A549 (cell line): ENCODE measurements around the gene DPYD.

ENCODE experiments used
- BHLHE40 ChIP-seq: IDR thresholded peaks from 2 replicates; pipeline ENCODE4 v1.6.1; 2012; ENCODE audit warnings: low read depth, low read length, inconsistent platforms
- CBX8 ChIP-seq: fragments of 200-600 bp; sonication (generic); IDR thresholded peaks from 2 replicates; pipeline ENCODE4 v1.6.1; 2016
- CTCF ChIP-seq: fragments of >200 bp; sonication (Bioruptor Twin); formaldehyde crosslinking; IDR thresholded peaks from 3 replicates; pipeline ENCODE4 v1.5.1; 2016
- ELK1 ChIP-seq: fragments of 150-350 bp; IDR thresholded peaks from 2 replicates; pipeline ENCODE4 v1.6.1; 2014; ENCODE audit warnings: low read depth, mild to moderate bottlenecking, low read length
- EP300 ChIP-seq, 2 experiments: fragments of >200 bp; sonication (Bioruptor Twin); formaldehyde crosslinking; IDR thresholded peaks; 2 replicates in 1 of 2; 3 replicates in 1 of 2; pipeline ENCODE4 v1.6.1; 2016 to 2017
- ESRRA ChIP-seq: fragments of 150-350 bp; IDR thresholded peaks from 2 replicates; pipeline ENCODE4 v1.6.1; 2014; ENCODE audit warnings: mild to moderate bottlenecking, low read length, borderline replicate concordance
- HMGXB4 ChIP-seq: fragments of 250-450 bp; sonication (Bioruptor Pico); IDR thresholded peaks from 2 replicates; pipeline ENCODE4 v1.5.0; 2021; ENCODE audit warnings: mild to moderate bottlenecking, moderate library complexity, borderline replicate concordance
- HOXA7 ChIP-seq: fragments of 250-450 bp; sonication (Bioruptor Pico); IDR thresholded peaks from 2 replicates; pipeline ENCODE4 v1.5.0; 2020; ENCODE audit warnings: mild to moderate bottlenecking, moderate library complexity
- HOXB5 ChIP-seq: fragments of 250-450 bp; sonication (Bioruptor Pico); IDR thresholded peaks from 2 replicates; pipeline ENCODE4 v1.5.0; 2020; ENCODE audit warnings: mild to moderate bottlenecking, moderate library complexity
- JUN ChIP-seq, 2 experiments: fragments of >200 bp; sonication (Bioruptor Twin); formaldehyde crosslinking; IDR thresholded peaks; 2 replicates in 1 of 2; 3 replicates in 1 of 2; pipeline ENCODE4 v1.6.1; 2016 to 2017
- KDM1A ChIP-seq: fragments of 200-600 bp; sonication (generic); IDR thresholded peaks from 2 replicates; pipeline ENCODE4 v1.6.1; 2016; ENCODE audit warnings: low read depth, mild to moderate bottlenecking
- MYC ChIP-seq: IDR thresholded peaks from 2 replicates; pipeline ENCODE4 v1.6.1; 2012; ENCODE audit warnings: mild to moderate bottlenecking, inconsistent platforms, low read length, improper control_type of control experiment, borderline replicate concordance
- POLR2A ChIP-seq: IDR thresholded peaks from 2 replicates; pipeline ENCODE4 v1.6.1; 2012; ENCODE audit warnings: mild to moderate bottlenecking, low read length
- TF ChIP-seq, protein P1 (sequence below): fragments of 450-650 bp; IDR thresholded peaks from 2 replicates; pipeline ENCODE4 v1.6.1; 2014; ENCODE audit warnings: antibody characterized with exemption

- TF ChIP-seq JUN (IDR thresholded peaks at IDR 0.05) (no peak), CBX8 (no peak), CTCF (no peak), POLR2A (no peak), HOXA7 (CRISPR knock-in tag) (no peak), MYC (no peak), KDM1A (no peak), BHLHE40 (no peak), ELK1 (no peak), HMGXB4 (no peak), ESRRA (no peak), EP300 (IDR thresholded peaks at IDR 0.05) (no peak), HOXB5 (CRISPR knock-in tag) (no peak)
- TF ChIP-seq, protein P1, sequence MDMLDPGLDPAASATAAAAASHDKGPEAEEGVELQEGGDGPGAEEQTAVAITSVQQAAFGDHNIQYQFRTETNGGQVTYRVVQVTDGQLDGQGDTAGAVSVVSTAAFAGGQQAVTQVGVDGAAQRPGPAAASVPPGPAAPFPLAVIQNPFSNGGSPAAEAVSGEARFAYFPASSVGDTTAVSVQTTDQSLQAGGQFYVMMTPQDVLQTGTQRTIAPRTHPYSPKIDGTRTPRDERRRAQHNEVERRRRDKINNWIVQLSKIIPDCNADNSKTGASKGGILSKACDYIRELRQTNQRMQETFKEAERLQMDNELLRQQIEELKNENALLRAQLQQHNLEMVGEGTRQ = no peak
Measured at GRCh38 chr1:97196825-97197516, 723.9 kb downstream of the DPYD start.
